Esophagus muscularis mucosa (tissue), 4 donors: ENCODE results near the gene TRPC3. TPM values are rescaled to one million over a fixed set of nuclear protein-coding genes. Genes with fewer than 3 reads are reported as not detected.

Source experiments
- DNase-seq: peaks from one replicate; pipeline ENCODE4 v3.0.0-alpha.2; 2017; ENCODE audit errors: extremely low spot score
- H3K27ac ChIP-seq, 4 donors: fragments of 200-600 bp; sonication (generic); replicated peaks in 1 of 4; 1 replicate in 3 of 4; 2 replicates in 1 of 4; pipeline ENCODE4 v1.5.1; 2016 to 2019; ENCODE audit warnings: mild to moderate bottlenecking in 1 of 4
- H3K27me3 ChIP-seq, 4 donors: fragments of 200-600 bp; sonication (generic); one replicate each; pipeline versions ENCODE4 v1.5.1 to v1.6.0; 2016 to 2019
- H3K36me3 ChIP-seq, 4 donors: fragments of 200-600 bp; sonication (generic); one replicate each; pipeline ENCODE4 v1.5.1; 2016 to 2019
- H3K4me1 ChIP-seq, 4 donors: fragments of 200-600 bp; sonication (generic); one replicate each; pipeline ENCODE4 v1.5.1; 2016 to 2019
- H3K4me3 ChIP-seq, 4 donors: fragments of 200-600 bp; sonication (generic); 1 replicate in 2 of 4; 2 replicates in 2 of 4; pipeline ENCODE4 v1.5.1; 2016 to 2019; ENCODE audit warnings: mild to moderate bottlenecking in 4 of 4, moderate library complexity in 1 of 4
- H3K9me3 ChIP-seq, 4 donors: fragments of 200-600 bp; sonication (generic); 1 replicate in 3 of 4; 2 replicates in 1 of 4; pipeline ENCODE4 v1.5.1; 2016 to 2019
- EP300 ChIP-seq: sonication (generic); formaldehyde crosslinking; IDR thresholded peaks from one replicate; pipeline ENCODE4 v1.6.1; 2017; ENCODE audit warnings: antibody characterized with exemption
- POLR2A ChIP-seq: fragments of 450-650 bp; IDR thresholded peaks from one replicate; pipeline ENCODE4 v1.6.1; 2017; ENCODE audit warnings: antibody characterized with exemption, moderate library complexity, mild to moderate bottlenecking, low read depth
- POLR2AphosphoS5 ChIP-seq, 2 donors: sonication (generic); formaldehyde crosslinking; IDR thresholded peaks; one replicate each; pipeline ENCODE4 v1.6.1; 2017; ENCODE audit warnings: antibody characterized with exemption in 2 of 2
- WGBS: methylation state at CpG from one replicate; pipeline ENCODE4 v1.1.5; 2018; 5-methylcytosine and 5-hydroxymethylcytosine counted together
- intact Hi-C: fragments of 100-400 bp; cut with DNase I; formaldehyde crosslinking; loops from one replicate; pipeline ENCODE4 v1.15.1; 2023
- total RNA-seq, 4 donors: library from RNA; depleted of rRNA; stranded (reverse); fragments of >200 nt; gene quantifications; one replicate each; pipeline versions ENCODE4 v1.1.0 to v1.2.1, GENCODE V29; 2016
- TF ChIP-seq, protein P1 (sequence below), 3 experiments: fragments of 200-600 bp in 2 of 3; fragments of 450-650 bp in 1 of 3; sonication (generic) in 2 of 3; IDR thresholded peaks; one replicate each; pipeline ENCODE4 v1.5.1; 2017 to 2019; ENCODE audit warnings: antibody characterized with exemption in 3 of 3, mild to moderate bottlenecking in 2 of 3, moderate library complexity in 1 of 3

Gene TRPC3
- total RNA-seq, 4 donors from 2014 or later, result 0.42 to 0.71 (median 0.62) TPM

DNA sequence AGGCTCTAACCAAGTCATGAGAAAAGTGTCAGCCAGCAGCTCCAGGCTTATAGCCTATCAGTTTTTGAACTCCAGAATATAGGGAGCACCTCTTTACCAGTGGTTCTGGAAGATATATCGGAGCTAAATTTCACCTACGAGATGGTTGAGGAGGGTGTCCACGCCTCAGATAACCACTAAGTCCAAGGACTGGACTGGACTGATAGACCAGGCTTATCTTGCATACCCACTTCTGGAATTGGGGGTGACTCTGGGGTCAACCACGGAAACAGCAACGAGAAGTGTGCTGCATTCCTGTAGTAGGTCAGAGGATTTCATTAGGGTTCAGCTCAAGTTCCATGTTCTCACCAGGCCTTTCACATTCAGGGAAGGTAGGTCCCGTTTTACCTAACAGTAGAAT, 38.6 kb upstream of the TRPC3 start:
- H3K27me3 ChIP-seq, result no peaks in the 10 kb centered on the region
- H3K4me1 ChIP-seq, result no peaks in the 10 kb centered on the region
- no peaks in the 10 kb centered on the region for H3K36me3 ChIP-seq
- H3K9me3 ChIP-seq, result no peaks in the 10 kb centered on the region
- H3K27ac ChIP-seq, result no peak overlapping the region
- TF ChIP-seq POLR2AphosphoS5 (IDR thresholded peaks at IDR 0.05) (no peak), POLR2A (no peak), EP300 (no peak)
- TF ChIP-seq, protein P1, sequence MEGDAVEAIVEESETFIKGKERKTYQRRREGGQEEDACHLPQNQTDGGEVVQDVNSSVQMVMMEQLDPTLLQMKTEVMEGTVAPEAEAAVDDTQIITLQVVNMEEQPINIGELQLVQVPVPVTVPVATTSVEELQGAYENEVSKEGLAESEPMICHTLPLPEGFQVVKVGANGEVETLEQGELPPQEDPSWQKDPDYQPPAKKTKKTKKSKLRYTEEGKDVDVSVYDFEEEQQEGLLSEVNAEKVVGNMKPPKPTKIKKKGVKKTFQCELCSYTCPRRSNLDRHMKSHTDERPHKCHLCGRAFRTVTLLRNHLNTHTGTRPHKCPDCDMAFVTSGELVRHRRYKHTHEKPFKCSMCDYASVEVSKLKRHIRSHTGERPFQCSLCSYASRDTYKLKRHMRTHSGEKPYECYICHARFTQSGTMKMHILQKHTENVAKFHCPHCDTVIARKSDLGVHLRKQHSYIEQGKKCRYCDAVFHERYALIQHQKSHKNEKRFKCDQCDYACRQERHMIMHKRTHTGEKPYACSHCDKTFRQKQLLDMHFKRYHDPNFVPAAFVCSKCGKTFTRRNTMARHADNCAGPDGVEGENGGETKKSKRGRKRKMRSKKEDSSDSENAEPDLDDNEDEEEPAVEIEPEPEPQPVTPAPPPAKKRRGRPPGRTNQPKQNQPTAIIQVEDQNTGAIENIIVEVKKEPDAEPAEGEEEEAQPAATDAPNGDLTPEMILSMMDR (IDR thresholded peaks at IDR 0.05), result no peak
- no peak overlapping the region for H3K4me3 ChIP-seq
- WGBS, result 85% methylated on average over 6 of the region's 6 CpGs
- DNase-seq, result no peak
- intact Hi-C loops, result no loop called here

DNA sequence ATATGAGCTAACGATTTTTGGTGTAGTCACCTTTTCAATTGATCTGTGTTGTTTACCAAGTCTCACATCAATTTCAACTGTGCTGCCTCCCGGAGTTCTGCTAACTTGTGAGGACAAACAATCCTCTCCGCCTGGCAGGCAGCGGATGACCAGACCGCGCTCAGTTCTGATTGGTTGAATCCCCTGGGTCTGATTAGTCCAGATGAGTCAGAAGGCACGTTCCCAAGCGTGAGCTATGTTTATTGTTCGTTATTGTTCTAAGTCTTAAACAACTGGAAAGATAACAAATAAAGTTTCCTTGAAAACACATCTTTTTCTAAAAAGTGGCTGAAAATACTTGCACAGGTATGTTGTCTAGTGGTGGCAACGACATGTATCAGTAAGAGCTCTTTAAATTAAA, 37.9 kb upstream of the TRPC3 start:
- WGBS, result 70% methylated on average over 10 of the region's 10 CpGs

DNA sequence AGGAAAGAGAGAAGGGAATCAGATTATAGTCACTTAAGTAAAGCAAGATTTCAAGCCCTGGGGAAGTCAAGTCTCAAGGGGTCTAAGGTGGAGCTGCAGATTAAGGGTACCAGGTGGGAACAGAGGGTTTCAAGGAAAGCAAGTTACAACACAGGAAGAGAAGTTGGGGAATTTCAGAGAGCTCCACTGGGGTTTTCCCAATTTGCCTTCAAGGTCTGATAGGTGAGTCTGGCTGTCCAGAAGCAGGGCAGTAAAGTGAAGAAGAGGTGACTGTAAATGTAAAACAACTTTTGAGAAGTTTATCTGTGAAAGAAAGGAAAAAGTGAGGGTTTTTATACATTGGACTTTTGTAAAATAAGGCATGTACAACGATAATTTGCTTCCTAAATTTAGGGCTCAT, 37.1 kb upstream of the TRPC3 start:
- no peak overlapping the region for H3K27ac ChIP-seq
- intact Hi-C loops, result no loop called here
- no peaks in the 10 kb centered on the region for H3K36me3 ChIP-seq

More for the DNA sequence above, 37.9 kb upstream of the TRPC3 start:
- Histone ChIP-seq H3K4me3 (no peak overlapping the region), H3K27me3 (no peaks in the 10 kb centered on the region), H3K27ac (no peak overlapping the region), H3K4me1 (no peaks in the 10 kb centered on the region), H3K9me3 (no peaks in the 10 kb centered on the region), H3K36me3 (no peaks in the 10 kb centered on the region)
- TF ChIP-seq, protein P1 (IDR thresholded peaks at IDR 0.05), result no peak
- TF ChIP-seq POLR2A (no peak), EP300 (no peak), POLR2AphosphoS5 (IDR thresholded peaks at IDR 0.05) (no peak)
- no peak for DNase-seq
- intact Hi-C loops, result no loop called here

DNA sequence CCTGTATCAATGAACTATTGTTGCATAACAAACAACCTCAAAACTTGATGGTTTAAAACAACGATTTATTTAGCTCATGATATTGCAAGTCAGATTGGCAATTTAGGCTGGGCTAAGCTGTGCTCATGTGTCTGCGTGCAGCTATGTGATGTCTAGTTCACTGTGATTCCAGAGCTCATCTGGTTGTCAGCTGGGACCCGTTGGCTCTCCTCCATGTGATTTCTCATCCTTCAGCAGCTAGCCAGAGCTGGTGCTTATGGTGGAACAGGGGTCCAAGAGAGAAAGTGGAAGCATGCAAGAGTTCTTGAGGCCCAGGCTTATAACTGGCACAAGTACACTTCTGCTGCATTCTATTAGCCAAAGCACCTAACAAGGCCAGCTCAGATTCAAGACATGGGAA, 28.8 kb upstream of the TRPC3 start:
- no peak for DNase-seq
- Histone ChIP-seq H3K27ac (no peak overlapping the region), H3K4me1 (no peaks in the 10 kb centered on the region), H3K4me3 (no peak overlapping the region), H3K27me3 (no peaks in the 10 kb centered on the region), H3K36me3 (no peaks in the 10 kb centered on the region), H3K9me3 (no peaks in the 10 kb centered on the region)
- WGBS, result 78% methylated on average over 3 of the region's 3 CpGs
- intact Hi-C loops, result no loop called here
- TF ChIP-seq EP300, result no peak
- TF ChIP-seq POLR2A, result no peak
- TF ChIP-seq, protein P1 (IDR thresholded peaks at IDR 0.05), result no peak
- TF ChIP-seq POLR2AphosphoS5 (IDR thresholded peaks at IDR 0.05), result no peak

More for the DNA sequence above, 37.1 kb upstream of the TRPC3 start:
- Histone ChIP-seq H3K4me1 (no peaks in the 10 kb centered on the region), H3K4me3 (no peak overlapping the region), H3K27me3 (no peaks in the 10 kb centered on the region), H3K9me3 (no peaks in the 10 kb centered on the region)
- no peak for DNase-seq
- 88% methylated on average over 1 of the region's 1 CpG for WGBS
- TF ChIP-seq EP300 (no peak), POLR2A (no peak), POLR2AphosphoS5 (IDR thresholded peaks at IDR 0.05) (no peak)
- TF ChIP-seq, protein P1 (IDR thresholded peaks at IDR 0.05), result no peak

DNA sequence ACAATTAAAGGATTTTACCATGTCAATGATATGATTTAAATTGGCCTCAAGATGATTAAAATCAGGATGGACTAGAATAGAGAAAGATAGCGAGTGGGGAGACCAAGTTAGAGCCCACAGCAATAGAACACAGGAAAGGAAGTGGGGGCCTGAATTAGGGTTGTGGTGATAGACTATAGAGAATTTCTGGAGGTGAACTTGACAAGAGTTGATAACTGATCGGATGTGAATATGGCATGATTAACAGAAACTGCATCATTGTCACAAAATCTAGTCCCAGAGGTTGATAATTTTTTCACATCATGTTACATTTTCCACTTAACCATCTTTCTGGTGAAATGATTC, 26.3 kb upstream of the TRPC3 start:
- Histone ChIP-seq H3K27ac (no peak overlapping the region), H3K9me3 (no peaks in the 10 kb centered on the region), H3K27me3 (no peaks in the 10 kb centered on the region), H3K4me1 (no peaks in the 10 kb centered on the region), H3K36me3 (no peaks in the 10 kb centered on the region), H3K4me3 (no peak overlapping the region)
- 93% methylated on average over 2 of the region's 2 CpGs for WGBS
- intact Hi-C loops, result no loop called here
- no peak for TF ChIP-seq POLR2AphosphoS5 (IDR thresholded peaks at IDR 0.05)
- TF ChIP-seq, protein P1 (IDR thresholded peaks at IDR 0.05), result no peak
- TF ChIP-seq EP300, result no peak
- no peak for TF ChIP-seq POLR2A
- no peak for DNase-seq
